ENCODE results near the gene ANKRD65. TPM values are rescaled to one million over a fixed set of nuclear protein-coding genes. Genes with fewer than 3 reads are reported as not detected.
"Not testable (repeated sequence)": the region's sequence is repeated elsewhere in the genome, so short reads cannot be mapped to it uniquely, and the experiment has no call there.

Gene ANKRD65
- total RNA-seq, 1 donor from 2014 or later: not detected

DNA sequence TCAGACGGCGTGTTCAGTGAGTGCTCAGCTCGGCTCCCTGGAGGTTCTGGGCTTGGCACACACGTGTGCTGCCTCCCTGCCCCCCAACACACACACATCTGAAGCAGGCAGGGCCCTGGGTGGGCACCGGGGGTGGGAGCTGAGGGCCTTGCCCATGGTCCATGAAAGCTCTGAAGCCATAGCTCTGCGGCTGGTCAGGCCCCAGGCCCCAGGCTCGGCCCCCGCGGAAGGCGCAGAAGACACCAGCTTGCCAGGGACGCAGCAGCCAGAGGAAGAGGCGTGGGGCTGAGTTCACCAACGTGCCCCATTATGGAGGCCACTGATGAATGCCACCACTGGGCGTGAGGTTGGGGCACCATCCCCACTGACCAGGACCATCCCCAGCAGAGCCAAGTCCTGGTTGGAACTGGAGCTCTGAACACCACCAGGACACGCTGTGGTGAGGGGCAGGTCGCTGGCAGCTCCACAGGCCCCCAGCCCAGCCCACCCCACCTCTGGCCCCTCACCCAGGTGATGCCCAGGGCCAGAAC lies 50.2 kb downstream of the ANKRD65 start:
- Mint-ChIP-seq H3K27ac (ENCODE audit: unreplicated experiment) (no peak overlapping the region), H3K4me3 (ENCODE audit: unreplicated experiment) (no peak overlapping the region), H3K4me1 (ENCODE audit: low read depth) (peaks cover 21% of the 10 kb centered on the region), H3K27me3 (ENCODE audit: low read depth) (no peaks in the 10 kb centered on the region), H3K9me3 (ENCODE audit: low read depth) (no peaks in the 10 kb centered on the region), H3K36me3 (ENCODE audit: low read depth) (peaks cover 2% of the 10 kb centered on the region)
- DNase-seq (ENCODE audit: low spot score): no peak
- TF ChIP-seq, protein P1, sequence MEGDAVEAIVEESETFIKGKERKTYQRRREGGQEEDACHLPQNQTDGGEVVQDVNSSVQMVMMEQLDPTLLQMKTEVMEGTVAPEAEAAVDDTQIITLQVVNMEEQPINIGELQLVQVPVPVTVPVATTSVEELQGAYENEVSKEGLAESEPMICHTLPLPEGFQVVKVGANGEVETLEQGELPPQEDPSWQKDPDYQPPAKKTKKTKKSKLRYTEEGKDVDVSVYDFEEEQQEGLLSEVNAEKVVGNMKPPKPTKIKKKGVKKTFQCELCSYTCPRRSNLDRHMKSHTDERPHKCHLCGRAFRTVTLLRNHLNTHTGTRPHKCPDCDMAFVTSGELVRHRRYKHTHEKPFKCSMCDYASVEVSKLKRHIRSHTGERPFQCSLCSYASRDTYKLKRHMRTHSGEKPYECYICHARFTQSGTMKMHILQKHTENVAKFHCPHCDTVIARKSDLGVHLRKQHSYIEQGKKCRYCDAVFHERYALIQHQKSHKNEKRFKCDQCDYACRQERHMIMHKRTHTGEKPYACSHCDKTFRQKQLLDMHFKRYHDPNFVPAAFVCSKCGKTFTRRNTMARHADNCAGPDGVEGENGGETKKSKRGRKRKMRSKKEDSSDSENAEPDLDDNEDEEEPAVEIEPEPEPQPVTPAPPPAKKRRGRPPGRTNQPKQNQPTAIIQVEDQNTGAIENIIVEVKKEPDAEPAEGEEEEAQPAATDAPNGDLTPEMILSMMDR (IDR thresholded peaks at IDR 0.05): no peak

DNA sequence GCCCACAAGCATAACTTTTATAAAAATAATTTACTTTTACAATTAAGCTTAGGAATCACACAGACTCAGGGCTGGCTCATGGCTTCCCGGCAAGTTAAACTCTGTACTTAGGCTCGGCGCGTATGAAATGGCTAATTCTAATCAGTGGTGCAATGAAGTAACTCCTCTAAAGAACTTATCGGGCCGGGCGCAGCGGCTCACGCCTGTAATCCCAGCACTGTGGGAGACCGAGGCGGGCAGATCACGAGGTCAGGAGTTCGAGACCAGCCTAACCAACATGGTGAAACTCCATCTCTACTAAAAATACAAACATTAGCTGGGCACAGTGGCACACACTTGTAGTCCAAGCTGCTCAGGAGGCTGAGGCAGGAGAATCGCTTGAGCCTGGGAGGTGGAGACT lies 51.0 kb downstream of the ANKRD65 start:
- H3K27ac Mint-ChIP-seq (ENCODE audit: unreplicated experiment); DNase-seq (ENCODE audit: low spot score); H3K27me3 Mint-ChIP-seq (ENCODE audit: low read depth); H3K9me3 Mint-ChIP-seq (ENCODE audit: low read depth); H3K36me3 Mint-ChIP-seq (ENCODE audit: low read depth); H3K4me3 Mint-ChIP-seq (ENCODE audit: unreplicated experiment): not testable (repeated sequence)
- peaks cover 17% of the 10 kb centered on the region for H3K4me1 Mint-ChIP-seq (ENCODE audit: low read depth)

Other genes starting within 250 kb of the ANKRD65 start
- not detected in 3 replicates for gene TTLL10, start 247.4 kb downstream of the ANKRD65 start, total RNA-seq
- gene TNFRSF18, start 214.7 kb downstream of the ANKRD65 start, total RNA-seq: not detected in 3 replicates
- 0.24 to 0.59 TPM in 2 of 3 replicates, not detected in the other for gene TNFRSF4, start 207.1 kb downstream of the ANKRD65 start, total RNA-seq
- gene SDF4, start 189.3 kb downstream of the ANKRD65 start, total RNA-seq: 164 to 191 TPM (median 165 TPM) in 3 replicates
- gene B3GALT6, start 189.0 kb downstream of the ANKRD65 start, total RNA-seq: 37.4 to 39.6 TPM (median 39.6 TPM) in 3 replicates
- gene C1QTNF12, start 174.6 kb downstream of the ANKRD65 start, total RNA-seq: 1.3 to 2.1 TPM (median 1.7 TPM) in 3 replicates
- gene UBE2J2, start 147.4 kb downstream of the ANKRD65 start, total RNA-seq: 49.2 to 57.5 TPM (median 52.0 TPM) in 3 replicates
- 6.6 to 7.4 TPM (median 6.7 TPM) in 3 replicates for gene SCNN1D, start 140.8 kb downstream of the ANKRD65 start, total RNA-seq
- 51.9 to 77.5 TPM (median 57.5 TPM) in 3 replicates for gene ACAP3, start 113.3 kb downstream of the ANKRD65 start, total RNA-seq
- gene PUSL1, start 112.7 kb downstream of the ANKRD65 start, total RNA-seq: 21.6 to 22.3 TPM (median 22.1 TPM) in 3 replicates
- gene INTS11, start 96.6 kb downstream of the ANKRD65 start, total RNA-seq: 67.3 to 87.0 TPM (median 73.8 TPM) in 3 replicates
- 19.4 to 23.3 TPM (median 23.1 TPM) in 3 replicates for gene CPTP, start 96.5 kb downstream of the ANKRD65 start, total RNA-seq
- gene TAS1R3, start 90.0 kb downstream of the ANKRD65 start, total RNA-seq: 0.28 to 0.68 TPM (median 0.37 TPM) in 3 replicates
- gene DVL1, start 71.9 kb downstream of the ANKRD65 start, total RNA-seq: 59.6 to 66.5 TPM (median 59.9 TPM) in 3 replicates
- gene MXRA8, start 62.7 kb downstream of the ANKRD65 start, total RNA-seq: 154 to 238 TPM (median 158 TPM) in 3 replicates
- 86.8 to 128 TPM (median 89.0 TPM) in 3 replicates for gene AURKAIP1, start 46.1 kb downstream of the ANKRD65 start, total RNA-seq
- 153 to 176 TPM (median 161 TPM) in 3 replicates for gene CCNL2, start 21.9 kb downstream of the ANKRD65 start, total RNA-seq
- 69.2 to 95.3 TPM (median 75.7 TPM) in 3 replicates for gene MRPL20, start 14.0 kb downstream of the ANKRD65 start, total RNA-seq
- gene VWA1, start 14.4 kb upstream of the ANKRD65 start, total RNA-seq: 12.5 to 27.2 TPM (median 24.3 TPM) in 3 replicates
- gene ATAD3C, start 28.4 kb upstream of the ANKRD65 start, total RNA-seq: 0.75 to 1.4 TPM (median 1.3 TPM) in 3 replicates
- 24.3 to 31.9 TPM (median 24.7 TPM) in 3 replicates for gene ATAD3B, start 50.5 kb upstream of the ANKRD65 start, total RNA-seq
- 29.9 to 39.6 TPM (median 34.6 TPM) in 3 replicates for gene ATAD3A, start 90.9 kb upstream of the ANKRD65 start, total RNA-seq
- gene TMEM240, start 119.3 kb upstream of the ANKRD65 start, total RNA-seq: 3.6 to 6.1 TPM (median 5.8 TPM) in 3 replicates
- 99.7 to 129 TPM (median 100 TPM) in 3 replicates for gene SSU72, start 153.6 kb upstream of the ANKRD65 start, total RNA-seq
- 23.3 to 32.6 TPM (median 24.8 TPM) in 3 replicates for gene FNDC10, start 178.9 kb upstream of the ANKRD65 start, total RNA-seq
- gene MIB2, start 194.2 kb upstream of the ANKRD65 start, total RNA-seq: 73.8 to 86.7 TPM (median 76.4 TPM) in 3 replicates
- 18.3 to 71.4 TPM (median 68.7 TPM) in 3 replicates for gene MMP23B, start 210.9 kb upstream of the ANKRD65 start, total RNA-seq
- gene CDK11B, start 237.7 kb upstream of the ANKRD65 start, total RNA-seq: 21.1 to 24.2 TPM (median 21.8 TPM) in 3 replicates